NCI-H1436 (cell line): Measurements from ENCODE around the gene STXBP6.
"Not testable (repeated sequence)": the region's sequence is repeated elsewhere in the genome, so short reads cannot be mapped to it uniquely, and the experiment has no call there.

Source experiments
- DNase-seq: peaks from one replicate; lab custom pipeline; 2025; lab: John Stamatoyannopoulos, UW

STXBP6 gene

GRCh38 chr14:24801024-24801423 is 248.9 kb downstream of the STXBP6 start:
- no peak for DNase-seq

DNA sequence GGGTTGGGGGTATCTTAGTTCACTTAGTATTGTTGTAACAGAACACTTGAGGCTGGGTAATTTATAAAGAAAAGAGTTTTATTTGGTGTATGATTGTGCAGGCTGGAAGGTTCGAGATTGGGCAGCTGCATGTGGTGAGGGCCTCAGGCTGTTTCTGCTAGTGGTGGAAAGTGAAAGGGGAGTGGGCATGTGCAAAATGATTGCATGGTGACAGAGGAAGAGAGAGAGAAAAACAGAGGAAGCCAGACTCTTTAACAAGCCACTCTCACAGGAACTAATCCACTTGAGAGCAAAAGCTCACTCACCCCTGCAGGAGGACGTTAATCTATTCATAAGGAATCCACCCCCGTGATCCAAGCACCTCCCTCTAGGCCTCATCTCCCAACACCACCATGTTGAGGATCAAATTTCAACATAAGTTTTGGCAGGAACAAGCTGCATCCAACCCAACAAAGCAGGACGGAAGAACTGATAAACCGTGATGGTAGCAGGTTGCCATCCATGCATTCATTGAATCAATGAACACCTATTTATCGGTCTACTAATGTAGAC is 251.0 kb downstream of the STXBP6 start:
- DNase-seq = no peak

DNA sequence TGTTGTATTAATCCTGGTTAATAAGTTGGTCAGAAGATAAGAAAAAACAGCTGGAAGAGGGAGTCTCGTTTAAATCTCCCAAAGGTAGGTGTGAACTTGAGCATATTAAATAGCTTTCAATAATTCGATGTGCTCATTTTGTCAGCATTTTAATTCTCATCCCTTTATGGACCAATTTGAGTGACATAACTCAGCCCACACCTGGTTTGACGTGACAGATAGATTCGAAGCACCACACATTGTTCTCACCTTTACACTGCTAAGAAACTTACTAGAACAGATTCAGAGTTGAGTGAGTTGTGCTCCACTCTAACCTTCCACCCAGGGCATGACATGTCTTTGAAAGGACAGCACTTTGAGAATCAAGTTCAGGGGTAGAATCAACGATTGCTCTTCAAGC is 254.5 kb downstream of the STXBP6 start:
- no peak for DNase-seq

- DNase-seq = no peak
Measured at GRCh38 chr14:24794644-24795305, 255.2 kb downstream of the STXBP6 start.

GRCh38 chr14:24790196-24790595 is 259.8 kb downstream of the STXBP6 start:
- no peak for DNase-seq

GRCh38 chr14:24789378-24789884 is 260.5 kb downstream of the STXBP6 start:
- no peak for DNase-seq

DNA sequence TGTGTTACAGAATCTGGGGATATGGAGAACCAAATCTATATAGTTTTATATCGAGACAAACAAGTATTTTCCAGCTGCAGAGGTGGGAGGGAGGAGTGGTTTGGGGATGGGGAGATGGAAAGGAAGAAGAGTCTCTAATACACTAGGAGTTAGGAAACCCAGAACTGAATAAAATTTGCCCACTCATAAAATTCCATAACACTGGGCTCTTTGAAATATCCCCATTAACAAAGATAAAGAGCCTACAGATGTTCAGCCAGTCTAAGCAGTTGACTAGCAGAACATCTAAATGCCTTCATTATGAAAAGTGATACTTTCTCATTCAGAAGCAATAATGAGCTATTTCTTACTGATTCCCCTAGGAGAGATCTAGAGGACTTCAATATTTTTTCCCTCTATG is 264.2 kb downstream of the STXBP6 start:
- no peak for DNase-seq

GRCh38 chr14:24784981-24785380 is 265.0 kb downstream of the STXBP6 start:
- DNase-seq = no peak

DNA sequence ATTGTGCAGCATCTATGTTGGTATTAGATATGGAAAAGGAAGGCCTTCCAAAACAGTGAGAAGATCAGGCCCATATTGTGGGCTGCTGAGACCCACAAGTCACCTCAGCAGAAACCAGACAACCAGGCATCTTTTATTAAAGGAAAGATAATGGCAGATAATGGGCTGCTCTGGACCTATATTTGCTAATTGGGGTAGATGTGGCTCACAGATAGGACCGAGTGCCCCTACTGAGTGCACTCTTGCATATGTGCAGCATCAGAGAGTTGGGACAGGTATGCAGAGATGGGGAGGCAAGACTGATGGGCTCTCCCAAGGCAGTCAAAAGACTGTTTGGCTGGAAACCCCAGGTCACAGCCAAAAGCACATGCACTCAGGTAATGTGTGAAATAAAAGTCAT is 266.2 kb downstream of the STXBP6 start:
- no peak for DNase-seq

GRCh38 chr14:24780281-24780680 is 269.7 kb downstream of the STXBP6 start:
- no peak for DNase-seq

DNA sequence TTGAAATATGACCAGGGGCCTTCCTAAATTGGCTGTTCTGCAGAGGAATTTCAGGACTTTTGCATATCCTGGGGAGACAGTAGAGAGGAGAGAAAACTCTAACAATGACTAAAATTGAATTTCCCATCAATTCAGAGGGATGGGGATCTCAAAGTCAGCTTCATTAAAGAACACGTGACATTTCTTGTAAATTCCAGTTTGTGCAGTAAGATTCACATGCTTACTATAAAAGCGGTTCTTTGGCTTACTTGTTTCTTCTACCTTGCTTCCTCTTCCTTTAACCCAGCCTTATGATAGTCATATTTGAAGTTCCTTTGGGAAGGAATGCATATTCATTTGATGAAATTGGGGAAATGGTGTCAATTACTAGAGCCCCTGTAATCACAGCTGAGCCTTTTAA is 272.3 kb downstream of the STXBP6 start:
- DNase-seq = no peak

DNA sequence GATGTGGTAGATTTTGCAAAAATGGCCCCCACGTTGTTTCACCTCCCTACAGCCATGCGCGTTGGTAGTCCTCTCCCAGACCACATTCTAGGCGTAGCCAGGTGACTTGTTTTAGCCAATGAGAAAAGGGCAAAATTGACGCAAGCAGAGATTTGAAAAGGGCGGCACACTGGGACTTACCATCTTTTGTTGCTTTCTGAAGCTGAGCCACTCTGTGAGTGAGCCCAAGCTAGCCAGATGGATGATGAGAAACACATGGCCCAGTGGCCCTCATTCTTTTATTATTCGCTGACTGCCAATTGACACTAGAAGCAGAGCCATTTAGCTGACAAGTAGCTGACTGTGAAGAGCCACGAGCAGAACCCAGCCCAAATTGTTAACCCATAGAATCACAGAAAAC is 274.0 kb downstream of the STXBP6 start:
- no peak for DNase-seq

GRCh38 chr14:24774187-24774915 is 275.6 kb downstream of the STXBP6 start:
- DNase-seq = no peak

- not testable (repeated sequence) for DNase-seq
Measured at GRCh38 chr14:24773564-24773963, 276.4 kb downstream of the STXBP6 start.

DNA sequence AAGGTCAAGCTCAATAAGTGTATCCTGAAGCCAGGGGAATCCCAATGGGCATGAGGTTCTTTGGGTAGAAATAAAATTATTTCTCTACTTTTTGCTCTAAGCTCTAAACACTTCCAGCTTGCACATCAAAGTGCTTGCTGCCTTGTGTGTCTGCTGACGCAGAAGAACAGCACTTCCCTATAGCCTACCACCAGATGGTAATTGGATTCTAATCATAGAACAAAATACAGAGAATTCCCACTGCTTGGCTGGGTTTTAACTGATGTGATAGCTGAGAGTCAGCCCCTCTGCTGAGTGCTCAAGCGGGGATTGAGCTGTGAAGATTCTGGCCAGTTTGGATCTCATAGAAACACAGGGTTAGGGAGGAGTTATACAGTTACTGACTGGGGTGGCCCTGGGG is 283.5 kb downstream of the STXBP6 start:
- no peak for DNase-seq

DNA sequence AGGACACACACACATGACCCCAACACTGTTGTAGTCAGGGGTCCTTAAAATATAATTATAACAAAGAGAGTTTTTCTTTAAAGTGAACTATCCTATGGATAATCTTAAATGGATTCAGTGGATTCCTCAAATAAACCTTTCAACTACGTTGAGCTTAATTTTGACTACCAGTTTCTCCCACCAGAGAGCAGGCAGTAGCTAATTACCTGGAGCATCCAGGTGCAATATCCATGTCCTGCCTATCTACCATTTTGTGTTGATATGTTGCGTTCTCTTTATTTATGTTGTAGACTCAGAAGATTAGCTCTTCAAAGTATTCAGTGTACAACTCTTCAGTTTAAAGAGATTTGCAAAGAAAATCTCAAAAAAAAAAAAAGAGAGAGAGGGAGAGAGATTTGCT is 288.8 kb downstream of the STXBP6 start:
- DNase-seq = no peak
